ENCODE results near the gene GSTT2B. TPM values are rescaled to one million over a fixed set of nuclear protein-coding genes. Genes with fewer than 3 reads are reported as not detected.
"Not testable (repeated sequence)": the region's sequence is repeated elsewhere in the genome, so short reads cannot be mapped to it uniquely, and the experiment has no call there.

GSTT2B gene
- total RNA-seq, 2 donors from 2014 or later = 3.7 to 4.4 TPM

DNA sequence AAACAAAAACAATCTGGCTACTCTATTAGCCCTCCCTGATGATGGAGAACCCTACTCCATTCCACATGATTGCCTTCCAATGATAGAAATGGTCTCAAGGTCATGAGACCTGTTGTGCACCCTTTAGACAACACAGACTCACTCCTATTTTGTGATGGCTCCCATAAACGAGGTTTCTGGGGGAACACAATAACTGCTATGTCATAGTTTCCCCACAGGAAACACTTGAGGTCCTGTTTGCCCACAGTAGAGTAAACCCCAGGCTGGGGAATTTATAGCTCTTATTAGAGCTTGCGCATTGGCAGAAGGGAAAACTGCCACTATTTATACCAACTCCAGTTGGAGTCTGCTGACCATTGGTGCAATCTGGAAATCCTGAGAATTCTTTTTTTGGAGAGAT lies 38.1 kb downstream of the GSTT2B start:
- Mint-ChIP-seq H3K27ac (no peak overlapping the region), H3K4me3 (no peak overlapping the region), H3K27me3 (ENCODE audit: insufficient read depth) (no peaks in the 10 kb centered on the region), H3K9me3 (peaks cover 21% of the 10 kb centered on the region), H3K36me3 (ENCODE audit: low read depth) (peaks cover 72% of the 10 kb centered on the region), H3K4me1 (no peaks in the 10 kb centered on the region)
- Histone ChIP-seq H3K4me3 (ENCODE audit: low read length) (no peak overlapping the region), H3K9me3 (ENCODE audit: control insufficient read depth, low read length) (peaks cover 39% of the 10 kb centered on the region), H3K4me1 (ENCODE audit: control insufficient read depth, insufficient read depth, low read length) (no peaks in the 10 kb centered on the region), H3K36me3 (ENCODE audit: control insufficient read depth, insufficient read depth, low read length) (peaks cover 30% of the 10 kb centered on the region), H3K27ac (ENCODE audit: low read depth, low read length) (no peak overlapping the region), H3K27me3 (ENCODE audit: control insufficient read depth, insufficient read depth, low read length, poor library complexity, severe bottlenecking) (no peaks in the 10 kb centered on the region), H3K9ac (ENCODE audit: extremely low read depth, low read length, poor library complexity, severe bottlenecking) (no peak overlapping the region)
- no peak for DNase-seq
- 93 to 100% methylated on average over 1 to 2 of the region's 2 CpGs for WGBS, 2 experiments (ENCODE audit: insufficient coverage in 1 of 2, insufficient read length in 1 of 2)
- TF ChIP-seq, protein P1, sequence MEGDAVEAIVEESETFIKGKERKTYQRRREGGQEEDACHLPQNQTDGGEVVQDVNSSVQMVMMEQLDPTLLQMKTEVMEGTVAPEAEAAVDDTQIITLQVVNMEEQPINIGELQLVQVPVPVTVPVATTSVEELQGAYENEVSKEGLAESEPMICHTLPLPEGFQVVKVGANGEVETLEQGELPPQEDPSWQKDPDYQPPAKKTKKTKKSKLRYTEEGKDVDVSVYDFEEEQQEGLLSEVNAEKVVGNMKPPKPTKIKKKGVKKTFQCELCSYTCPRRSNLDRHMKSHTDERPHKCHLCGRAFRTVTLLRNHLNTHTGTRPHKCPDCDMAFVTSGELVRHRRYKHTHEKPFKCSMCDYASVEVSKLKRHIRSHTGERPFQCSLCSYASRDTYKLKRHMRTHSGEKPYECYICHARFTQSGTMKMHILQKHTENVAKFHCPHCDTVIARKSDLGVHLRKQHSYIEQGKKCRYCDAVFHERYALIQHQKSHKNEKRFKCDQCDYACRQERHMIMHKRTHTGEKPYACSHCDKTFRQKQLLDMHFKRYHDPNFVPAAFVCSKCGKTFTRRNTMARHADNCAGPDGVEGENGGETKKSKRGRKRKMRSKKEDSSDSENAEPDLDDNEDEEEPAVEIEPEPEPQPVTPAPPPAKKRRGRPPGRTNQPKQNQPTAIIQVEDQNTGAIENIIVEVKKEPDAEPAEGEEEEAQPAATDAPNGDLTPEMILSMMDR (conservative IDR thresholded peaks at IDR 0.05) = no peak

DNA sequence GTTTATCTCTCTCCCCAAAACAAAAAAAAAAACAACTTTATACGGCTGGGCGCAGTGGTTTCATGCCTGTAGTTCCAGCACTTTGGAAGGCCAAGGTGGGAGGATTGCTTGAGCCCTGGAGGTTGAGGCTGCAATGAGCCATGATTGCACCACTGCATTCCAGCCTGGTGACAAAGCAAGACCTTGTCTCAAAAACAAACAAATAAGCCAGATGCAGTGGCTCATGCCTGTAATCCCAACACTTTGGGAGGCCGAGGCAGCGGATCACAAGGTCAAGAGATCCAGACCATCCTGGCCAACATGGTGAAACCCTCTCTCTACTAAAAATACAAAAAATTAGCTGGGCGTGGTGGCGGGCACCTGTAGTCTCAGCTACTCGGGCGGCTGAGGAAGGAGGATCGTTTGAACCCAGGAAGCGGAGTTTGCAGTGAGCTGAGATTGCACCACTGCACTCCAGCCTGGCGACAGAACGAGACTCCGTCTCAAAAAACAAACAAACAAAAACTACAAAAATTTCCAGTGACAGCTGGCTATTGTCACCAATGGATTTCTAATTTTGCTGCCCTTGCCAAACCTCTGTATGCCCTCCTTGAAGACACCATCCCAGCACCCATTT lies 39.3 kb downstream of the GSTT2B start:
- peaks cover 66% of the 10 kb centered on the region for H3K36me3 Mint-ChIP-seq (ENCODE audit: low read depth)
- H3K4me1 ChIP-seq (ENCODE audit: control insufficient read depth, insufficient read depth, low read length) = not testable (repeated sequence)
- peaks cover 27% of the 10 kb centered on the region for H3K36me3 ChIP-seq (ENCODE audit: control insufficient read depth, insufficient read depth, low read length)

DNA sequence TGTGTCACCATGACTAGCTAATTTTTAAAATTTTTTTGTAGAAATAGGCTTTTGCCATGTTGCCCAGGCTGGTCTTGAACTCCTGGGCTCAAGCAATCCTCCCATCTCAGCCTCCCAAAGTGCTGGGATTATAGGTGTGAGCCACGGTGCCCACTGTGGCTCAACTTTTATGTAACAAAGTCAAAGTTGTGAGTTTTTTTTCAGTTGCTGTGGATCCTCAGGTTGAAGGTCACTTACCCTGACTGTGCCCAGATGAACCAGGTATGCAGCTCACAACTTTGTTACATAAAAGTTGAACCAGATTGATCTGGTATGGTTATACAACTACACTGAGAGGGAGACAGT lies 40.8 kb downstream of the GSTT2B start:
- Histone ChIP-seq H3K36me3 (ENCODE audit: control insufficient read depth, insufficient read depth, low read length) (peaks cover 16% of the 10 kb centered on the region), H3K9me3 (ENCODE audit: control insufficient read depth, low read length) (peaks cover 15% of the 10 kb centered on the region)
- H3K4me3 Mint-ChIP-seq; H3K4me3 ChIP-seq (ENCODE audit: low read length); H3K27ac Mint-ChIP-seq; H3K27ac ChIP-seq (ENCODE audit: low read depth, low read length); H3K9me3 Mint-ChIP-seq; H3K27me3 ChIP-seq (ENCODE audit: control insufficient read depth, insufficient read depth, low read length, poor library complexity, severe bottlenecking); H3K4me1 Mint-ChIP-seq; H3K27me3 Mint-ChIP-seq (ENCODE audit: insufficient read depth); H3K4me1 ChIP-seq (ENCODE audit: control insufficient read depth, insufficient read depth, low read length); H3K9ac ChIP-seq (ENCODE audit: extremely low read depth, low read length, poor library complexity, severe bottlenecking): not testable (repeated sequence)
- H3K36me3 Mint-ChIP-seq (ENCODE audit: low read depth) = peaks cover 53% of the 10 kb centered on the region
- WGBS, 2 experiments (ENCODE audit: insufficient coverage in 1 of 2, insufficient read length in 1 of 2) = 89% methylated on average over 1 of the region's 1 CpG; no CpG with 5 or more reads in 1 of the 2 experiments
- peak; percentile 3 for DNase-seq

More for the DNA sequence above, 39.3 kb downstream of the GSTT2B start:
- Mint-ChIP-seq H3K9me3 (peaks cover 19% of the 10 kb centered on the region), H3K27ac (peak overlapping the region; percentile 55)
- 93% methylated on average over 12 to 13 of the region's 13 CpGs for WGBS, 2 experiments (ENCODE audit: insufficient coverage in 1 of 2, insufficient read length in 1 of 2)
- H3K4me1 Mint-ChIP-seq; DNase-seq; H3K4me3 ChIP-seq (ENCODE audit: low read length); H3K27me3 Mint-ChIP-seq (ENCODE audit: insufficient read depth); H3K9ac ChIP-seq (ENCODE audit: extremely low read depth, low read length, poor library complexity, severe bottlenecking); H3K27ac ChIP-seq (ENCODE audit: low read depth, low read length); H3K4me3 Mint-ChIP-seq; H3K27me3 ChIP-seq (ENCODE audit: control insufficient read depth, insufficient read depth, low read length, poor library complexity, severe bottlenecking): not testable (repeated sequence)
- H3K9me3 ChIP-seq (ENCODE audit: control insufficient read depth, low read length) = peaks cover 27% of the 10 kb centered on the region

DNA sequence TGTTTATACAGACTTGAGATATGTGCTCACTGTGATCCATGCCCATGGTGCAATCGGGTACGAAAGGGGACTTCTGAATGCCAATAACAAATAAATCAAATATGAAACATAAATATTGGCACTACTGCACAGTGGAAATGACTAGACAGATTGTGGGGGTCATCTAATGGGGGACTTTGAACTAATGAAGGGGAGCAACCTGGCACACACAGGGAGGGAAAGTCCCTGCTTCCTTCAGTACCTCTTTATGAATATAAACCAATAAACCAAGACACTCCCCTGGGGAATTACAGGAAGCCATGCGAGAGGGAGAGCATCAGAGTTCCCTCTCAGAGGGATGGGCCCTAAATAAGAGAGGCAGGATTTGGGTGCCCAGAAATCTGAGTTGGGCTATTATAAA lies 45.7 kb downstream of the GSTT2B start:
- Histone ChIP-seq H3K4me3 (ENCODE audit: low read length) (no peak overlapping the region), H3K9ac (ENCODE audit: extremely low read depth, low read length, poor library complexity, severe bottlenecking) (no peak overlapping the region), H3K9me3 (ENCODE audit: control insufficient read depth, low read length) (peaks cover 10% of the 10 kb centered on the region), H3K36me3 (ENCODE audit: control insufficient read depth, insufficient read depth, low read length) (no peaks in the 10 kb centered on the region), H3K4me1 (ENCODE audit: control insufficient read depth, insufficient read depth, low read length) (no peaks in the 10 kb centered on the region), H3K27me3 (ENCODE audit: control insufficient read depth, insufficient read depth, low read length, poor library complexity, severe bottlenecking) (no peaks in the 10 kb centered on the region), H3K27ac (ENCODE audit: low read depth, low read length) (no peak overlapping the region)
- Mint-ChIP-seq H3K4me1 (peaks cover 4% of the 10 kb centered on the region), H3K36me3 (ENCODE audit: low read depth) (peaks cover 30% of the 10 kb centered on the region), H3K4me3 (no peak overlapping the region), H3K27me3 (ENCODE audit: insufficient read depth) (no peaks in the 10 kb centered on the region), H3K9me3 (peaks cover 5% of the 10 kb centered on the region), H3K27ac (no peak overlapping the region)
- 95 to 100% methylated on average over 1 to 3 of the region's 3 CpGs for WGBS, 2 experiments (ENCODE audit: insufficient coverage in 1 of 2, insufficient read length in 1 of 2)
- no peak for DNase-seq
- TF ChIP-seq, protein P1 (conservative IDR thresholded peaks at IDR 0.05) = no peak

All from endodermal cell (in vitro differentiated cells).